Activated CD4-positive, CD25-positive, alpha-beta regulatory T cell treated with anti-CD3 and anti-CD28 coated beads, Interleukin-2, amount 50 U/mL, for 72 hours (primary cell): ENCODE data around the gene DDX46.
A peak's percentile ranks its signal among the peaks of the same experiment; 100 is the strongest.
"Not testable (repeated sequence)": the region's sequence is repeated elsewhere in the genome, so short reads cannot be mapped to it uniquely, and the experiment has no call there.

ENCODE experiments used
- DNase-seq: peaks from one replicate; pipeline ENCODE4 v3.0.0; 2021

Gene DDX46

DNA sequence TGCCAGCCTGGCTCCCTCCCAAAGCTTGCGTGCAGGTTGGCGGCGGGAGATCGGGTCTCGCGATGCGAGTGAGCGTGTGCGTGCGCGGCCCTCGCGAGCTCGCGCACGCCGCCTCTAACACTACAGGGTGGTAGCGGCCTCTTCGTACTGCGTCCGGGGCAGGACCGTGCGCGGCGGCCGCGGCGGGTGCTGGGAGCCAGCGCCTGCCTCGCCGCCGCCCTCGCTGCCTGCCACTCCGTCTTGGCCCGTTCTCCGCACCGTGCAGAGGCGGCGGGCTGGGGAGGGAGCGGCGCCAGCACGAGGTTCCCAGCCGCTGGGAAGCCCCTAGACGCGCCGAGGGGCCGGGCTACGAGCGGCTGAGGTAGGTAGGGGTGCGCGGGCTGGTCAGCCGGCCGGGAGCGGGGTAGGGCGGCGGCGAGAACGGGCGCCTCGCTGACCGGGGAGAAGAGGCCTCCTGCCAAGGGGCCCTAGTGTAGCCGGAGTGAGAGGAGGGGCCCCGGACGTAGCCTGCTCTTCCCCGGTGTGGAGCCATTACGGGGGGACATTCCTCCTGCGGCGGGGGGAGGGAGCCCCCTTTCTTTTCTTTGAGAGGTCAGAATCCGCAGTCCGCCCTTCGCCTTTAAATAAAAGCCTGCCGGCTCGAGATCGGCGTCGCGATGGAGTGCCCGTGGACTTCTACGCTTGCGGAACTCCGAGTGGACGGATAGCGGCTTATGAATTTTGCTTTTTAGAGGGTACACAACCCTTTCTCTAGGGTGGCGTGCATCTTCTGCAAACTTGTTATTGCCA is 87.5 kb downstream of the DDX46 start, which contains the start of gene C5orf24:
Gene C5orf24, plus strand, starts transcription at position 117 of the 789 bp plus-strand sequence. CDS start 8,933 bp downstream, outside the sequence.
- DNase-seq, result peak; percentile 90

DNA sequence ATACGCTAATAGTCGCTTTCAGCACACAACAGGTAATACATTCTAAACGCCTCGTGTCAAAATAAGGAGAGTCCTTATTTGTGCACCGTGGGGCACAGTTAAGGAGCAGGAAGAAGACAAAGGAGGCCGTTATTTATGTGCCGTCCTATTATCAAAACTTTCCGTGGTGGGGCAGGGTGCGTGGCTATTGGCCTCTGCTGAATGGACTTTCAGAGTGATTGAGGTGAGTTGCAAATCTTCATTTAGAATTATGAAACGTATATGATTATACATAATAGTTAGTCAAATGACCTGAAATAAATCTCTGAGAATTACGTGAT is 88.0 kb downstream of the DDX46 start:
- no peak for DNase-seq

DNA sequence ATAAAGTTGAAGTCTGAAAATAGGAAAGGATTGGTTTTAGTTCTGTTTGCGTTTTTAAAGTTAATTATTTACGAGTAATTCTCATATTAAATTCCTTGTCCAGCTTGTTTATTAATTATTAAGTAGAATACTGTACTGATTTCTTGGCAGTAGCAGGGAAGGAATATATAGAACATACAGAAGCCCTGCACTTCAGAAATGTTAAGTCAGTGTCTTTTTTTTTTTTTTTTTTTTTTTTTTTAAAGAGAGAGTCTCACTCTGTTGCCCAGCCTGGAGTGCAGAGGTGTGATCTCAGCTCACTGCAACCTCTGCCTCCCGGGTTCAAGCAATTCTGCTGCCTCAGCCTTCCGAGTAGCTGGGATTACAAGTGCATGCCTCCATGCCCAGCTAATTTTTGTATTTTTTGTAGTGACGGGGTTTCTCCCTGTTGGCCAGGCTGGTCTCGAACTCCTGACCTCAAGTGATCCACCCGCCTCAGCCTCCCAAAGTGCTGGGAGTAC is 90.9 kb downstream of the DDX46 start:
- not testable (repeated sequence) for DNase-seq

DNA sequence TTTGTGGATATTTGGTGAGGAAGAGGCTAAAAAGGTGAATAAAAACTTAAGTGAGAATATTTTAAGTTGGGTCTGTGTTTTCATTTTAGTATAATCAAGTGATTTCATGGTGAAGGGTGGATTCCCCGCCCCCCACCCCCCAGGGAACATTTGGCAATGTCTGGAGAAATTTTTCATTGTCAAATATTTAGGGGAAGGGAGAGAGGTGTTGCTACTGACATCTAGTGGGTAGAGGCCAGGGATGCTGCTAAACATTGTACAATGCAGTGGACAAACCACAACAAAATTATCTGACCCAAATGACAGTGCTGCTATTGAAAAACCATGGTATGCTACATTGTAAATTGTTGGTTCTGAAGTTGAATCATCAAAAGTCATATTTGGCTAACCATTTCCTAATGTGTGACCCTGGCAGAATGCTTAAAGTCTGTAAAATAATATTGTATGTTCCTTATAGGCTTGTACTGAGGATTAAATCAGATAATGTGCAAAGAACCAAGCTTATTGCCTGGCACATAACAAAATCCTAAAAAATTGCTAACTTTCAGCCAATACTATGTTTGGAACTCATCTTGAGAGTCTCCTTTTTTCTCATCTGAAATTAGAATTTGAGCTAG is 92.8 kb downstream of the DDX46 start:
- DNase-seq, result no peak

DNA sequence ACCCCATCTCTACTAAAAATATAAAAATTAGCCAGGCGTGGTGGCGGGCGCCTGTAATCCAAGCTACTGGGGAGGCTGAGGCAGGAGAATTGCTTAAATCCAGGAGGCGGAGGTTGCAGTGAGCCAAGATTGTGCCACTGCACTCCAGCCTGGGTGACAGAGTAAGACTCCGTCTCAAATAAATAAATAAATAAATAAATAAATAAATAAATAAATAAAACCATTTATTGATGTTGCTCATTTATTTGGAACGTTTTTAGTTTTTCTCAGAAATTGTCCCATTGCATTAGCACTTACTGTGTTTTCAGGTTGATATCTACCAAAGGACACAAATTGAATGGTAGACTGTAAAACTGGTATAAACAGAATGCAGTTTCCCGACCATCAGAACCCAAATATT is 97.9 kb downstream of the DDX46 start:
- DNase-seq, result not testable (repeated sequence)

DNA sequence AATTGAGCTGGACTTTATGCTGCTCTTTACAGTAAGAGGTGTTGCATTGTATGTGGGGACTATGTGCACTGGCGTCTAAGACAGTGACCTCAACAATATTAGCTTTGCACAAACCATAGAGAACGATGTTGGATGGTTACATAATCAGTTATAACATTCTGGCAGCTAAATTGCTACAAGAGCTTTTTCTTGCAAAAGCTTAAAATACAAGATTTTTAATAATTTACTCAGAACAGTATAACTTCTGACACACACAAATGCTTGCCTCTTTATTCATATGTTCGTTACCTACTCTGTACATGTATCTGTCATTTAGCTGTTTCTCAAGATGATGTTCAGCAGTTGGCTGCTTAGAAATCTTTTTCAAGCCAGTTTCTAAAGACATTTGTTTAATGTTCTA is 98.8 kb downstream of the DDX46 start:
- no peak for DNase-seq

DNA sequence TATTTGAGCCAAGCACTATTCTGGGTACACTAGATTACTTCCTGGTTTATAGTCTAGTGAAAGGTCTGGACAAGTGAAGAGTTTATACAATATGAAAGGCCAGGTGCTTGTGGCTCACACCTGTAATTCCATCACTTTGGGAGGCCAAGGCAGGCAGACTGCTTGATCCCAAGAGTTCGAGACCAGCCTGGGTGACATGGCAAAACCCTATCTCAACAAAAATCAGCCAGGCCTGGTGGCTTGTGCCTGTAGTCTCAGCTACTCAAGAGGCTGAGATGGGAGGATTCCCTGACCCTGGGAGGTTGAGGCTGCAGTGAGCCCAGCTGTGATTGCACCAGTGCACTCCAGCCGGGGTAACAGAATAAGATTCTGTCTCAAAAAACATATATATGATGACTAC is 106.1 kb downstream of the DDX46 start:
- DNase-seq, result no peak

DNA sequence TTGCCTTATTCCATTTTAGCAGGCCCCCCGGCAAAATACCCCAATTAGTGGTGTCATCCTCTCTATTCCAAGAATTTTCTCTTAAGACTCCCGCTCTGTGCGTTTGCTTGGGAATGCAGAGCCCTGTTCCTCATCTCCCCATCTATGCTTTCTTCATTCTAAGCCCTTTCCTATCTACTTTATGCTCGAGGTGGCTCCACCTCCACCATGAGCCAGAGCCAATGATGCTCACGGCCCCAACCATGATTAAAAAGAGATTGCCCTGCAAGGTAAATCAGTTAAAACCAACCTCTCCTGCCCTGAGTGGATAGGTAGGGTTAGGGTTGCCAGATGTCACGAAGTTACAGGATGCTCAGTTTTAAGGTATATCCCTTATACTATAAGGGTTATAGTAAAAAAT is 114.9 kb downstream of the DDX46 start:
- DNase-seq, result no peak

DNA sequence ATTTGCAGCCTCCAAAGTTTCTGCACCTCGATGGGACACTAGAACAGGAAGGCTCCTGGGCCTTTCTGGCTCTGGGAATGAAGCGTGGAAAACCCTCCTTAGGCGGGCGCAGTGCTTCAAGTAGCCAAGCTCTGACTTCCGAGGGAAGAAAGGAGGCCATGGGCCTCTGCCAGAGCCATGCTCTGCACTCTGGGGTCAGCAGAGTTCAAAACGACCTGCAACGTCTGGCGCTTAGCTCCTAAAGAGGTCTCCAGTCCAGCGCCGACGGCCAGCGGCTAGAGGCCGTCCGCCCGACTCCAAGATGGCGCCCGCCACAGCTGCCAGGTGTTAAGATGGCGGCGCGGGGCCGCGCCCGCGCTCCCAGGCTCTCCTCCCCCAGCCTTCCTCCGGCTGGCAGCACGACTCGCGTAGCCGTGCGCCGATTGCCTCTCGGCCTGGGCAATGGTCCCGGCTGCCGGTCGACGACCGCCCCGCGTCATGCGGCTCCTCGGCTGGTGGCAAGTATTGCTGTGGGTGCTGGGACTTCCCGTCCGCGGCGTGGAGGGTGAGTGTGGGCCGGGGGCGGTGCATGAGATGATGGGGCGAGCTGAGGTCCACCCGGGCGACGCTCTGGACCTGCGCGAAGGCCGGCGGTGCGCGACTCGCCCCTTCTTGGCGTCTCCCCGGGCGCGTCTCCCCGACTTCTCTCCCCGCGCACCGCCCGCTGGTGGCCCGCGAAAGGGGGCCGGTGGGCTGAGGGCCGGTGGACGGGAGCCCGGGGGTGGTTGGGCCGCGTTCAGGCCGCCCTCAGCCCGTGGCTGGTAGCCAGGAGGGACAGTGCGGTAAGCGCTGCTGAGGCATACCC is 115.6 kb downstream of the DDX46 start, which contains the start of gene TXNDC15:
Gene TXNDC15, plus strand, starts transcription at position 385 of the 844 bp plus-strand sequence. Its CDS starts 57 bp downstream, at position 442.
- peak; percentile 85 for DNase-seq

DNA sequence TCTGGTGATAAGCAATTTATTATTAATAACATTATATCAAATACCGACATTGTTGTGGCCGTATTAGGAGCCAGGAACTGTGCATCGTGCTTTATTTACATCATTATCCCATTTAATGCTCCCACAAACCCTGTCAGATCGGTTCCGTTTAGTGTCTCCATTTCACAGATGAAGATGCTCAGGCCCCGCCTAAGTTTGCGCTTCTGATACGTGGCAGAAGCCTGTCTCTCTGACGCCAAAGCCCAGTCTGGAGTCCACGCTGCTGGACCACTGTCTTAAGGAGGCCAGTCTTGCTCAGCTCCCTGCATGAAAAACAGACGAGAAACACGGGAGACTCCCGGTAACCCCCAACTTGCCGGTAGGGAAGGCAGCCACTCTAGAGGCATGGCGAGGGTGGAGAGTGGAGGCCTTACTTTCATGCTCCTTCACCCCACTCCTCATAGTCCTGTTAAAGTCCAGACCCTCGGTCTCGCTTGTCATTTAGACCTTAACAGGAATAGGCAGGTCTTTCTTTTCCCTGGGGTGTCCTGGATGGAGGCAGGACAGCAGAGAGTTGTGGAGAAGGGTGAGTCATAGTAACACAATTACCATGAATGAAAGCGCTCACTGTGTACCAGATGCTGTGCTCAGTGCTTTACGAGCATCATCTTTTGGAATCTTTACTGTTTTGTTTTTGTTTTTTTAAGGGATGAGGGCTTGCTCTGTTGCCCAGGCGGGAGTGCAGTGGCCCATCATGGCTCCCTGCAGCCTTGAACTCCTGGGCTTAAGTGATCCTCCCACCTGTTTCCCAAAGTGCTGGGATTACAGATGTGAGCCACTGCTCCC is 116.5 kb downstream of the DDX46 start:
- DNase-seq, result peak; percentile 53

DNA sequence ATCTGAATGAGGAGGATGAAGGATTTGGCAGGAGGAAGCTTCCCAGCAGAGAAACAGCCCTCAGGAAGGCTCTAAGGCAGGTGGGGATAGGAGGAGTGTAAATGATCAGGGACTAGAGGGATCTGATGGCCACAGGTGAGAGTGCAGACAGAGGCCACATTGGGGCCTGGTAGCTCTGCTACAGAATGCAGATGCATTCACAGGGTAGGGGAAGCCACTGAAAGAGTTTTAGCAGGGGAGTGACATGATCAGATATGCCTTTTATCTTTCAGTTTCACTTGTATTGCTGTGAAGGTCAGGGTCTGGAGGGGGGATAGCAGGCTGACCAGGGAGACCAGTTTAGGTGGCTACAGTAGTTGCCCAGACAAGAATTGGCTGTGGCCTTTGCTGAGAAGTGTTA is 118.6 kb downstream of the DDX46 start:
- DNase-seq, result no peak

DNA sequence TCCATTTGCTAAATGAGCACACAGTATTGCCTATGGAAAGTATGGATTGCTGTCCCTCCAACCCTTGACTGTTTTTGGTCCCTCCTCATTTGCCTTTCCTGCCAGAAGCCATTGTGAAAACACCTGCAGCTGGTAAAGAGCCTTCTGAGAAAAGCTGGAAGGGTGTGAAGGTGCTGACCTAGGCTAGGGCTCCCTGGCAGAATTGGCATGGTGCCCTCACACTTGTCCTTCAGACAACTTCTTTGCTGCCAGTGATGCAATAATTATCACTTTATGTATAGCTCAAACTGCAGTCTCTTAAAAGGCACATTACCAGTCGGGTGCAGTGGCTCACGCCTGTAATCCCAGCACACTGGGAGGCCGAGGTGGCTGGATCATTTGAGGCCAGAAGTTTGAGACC is 119.8 kb downstream of the DDX46 start:
- DNase-seq, result no peak

DNA sequence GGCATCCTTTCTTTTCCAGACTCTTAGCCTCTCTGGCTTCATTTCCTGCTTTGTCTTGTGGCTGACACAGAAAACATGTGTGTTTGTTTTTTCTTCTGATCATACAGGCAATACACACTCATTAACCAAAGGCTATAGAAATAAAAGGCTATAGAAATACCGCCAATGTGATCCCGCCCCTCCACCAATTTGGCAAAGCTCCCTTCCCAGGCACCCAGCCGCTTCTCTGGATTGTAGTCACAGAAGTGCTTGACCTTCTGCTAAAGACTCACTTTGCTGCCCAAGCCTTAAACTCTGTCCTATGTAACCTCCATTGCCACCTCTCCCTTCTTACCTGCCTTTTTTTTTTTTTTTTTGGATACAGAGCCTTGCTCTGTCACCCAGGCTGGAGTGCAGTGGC is 120.9 kb downstream of the DDX46 start:
- DNase-seq, result no peak
